Psoas muscle (tissue), 8 donors: ENCODE measurements around the gene MAP10. TPM values are rescaled to one million over a fixed set of nuclear protein-coding genes. Genes with fewer than 3 reads are reported as not detected.

Experiments used
- ATAC-seq, 4 donors: fragments of 200-7000 bp; cut with Tn5 transposase; one replicate each; pipeline ENCODE4 v1.9.1; 2020; ENCODE audit warnings: moderate library complexity in 3 of 4, mild to moderate bottlenecking in 2 of 4
- DNase-seq, 2 donors: peaks; one replicate each; pipeline ENCODE4 v3.0.0-alpha.2; 2020
- H3K27ac ChIP-seq: fragments of 200-600 bp; one replicate; pipeline ENCODE4 v1.8.0; 2022
- H3K27me3 ChIP-seq, 3 donors: fragments of 200-600 bp in 1 of 3; one replicate each; pipeline versions ENCODE4 v1.6.1 to v1.8.0; 2013 to 2022; ENCODE audit warnings: low read length in 2 of 3, mild to moderate bottlenecking in 2 of 3, moderate library complexity in 1 of 3; ENCODE audit not compliant: insufficient read depth in 3 of 3
- H3K36me3 ChIP-seq, 2 donors: fragments of 200-600 bp in 1 of 2; one replicate each; pipeline versions ENCODE4 v1.6.1 to v1.8.0; 2013 to 2022; ENCODE audit warnings: low read depth in 1 of 2, mild to moderate bottlenecking in 1 of 2, moderate library complexity in 1 of 2; ENCODE audit not compliant: insufficient read depth in 1 of 2
- H3K4me1 ChIP-seq: fragments of 200-600 bp; one replicate; pipeline ENCODE4 v1.8.0; 2022
- H3K4me3 ChIP-seq: fragments of 200-600 bp; one replicate; pipeline ENCODE4 v1.8.0; 2022; ENCODE audit warnings: mild to moderate bottlenecking
- H3K9me3 ChIP-seq: fragments of 200-600 bp; one replicate; pipeline ENCODE4 v1.8.0; 2022
- CTCF ChIP-seq: fragments of 200-600 bp; IDR thresholded peaks from one replicate; pipeline ENCODE4 v1.8.0; 2022; ENCODE audit warnings: antibody characterized with exemption
- WGBS, 3 donors: extraction: QIAGEN DNeasy Blood & Tissue Kit; methylation state at CpG; one replicate each; pipeline versions ENCODE4 v1.1.6 to v1.1.7; 2013; 5-methylcytosine and 5-hydroxymethylcytosine counted together
- intact Hi-C, 2 donors: fragments of 100-400 bp; cut with DNase I; formaldehyde crosslinking; loops; one replicate each; pipeline versions ENCODE4 v1.11.0 to v1.14.2; 2022
- polyA plus RNA-seq, 3 donors: library from polyadenylated mRNA; stranded (reverse); fragments of 200-250 nt; gene quantifications; one replicate each; pipeline ENCODE4 v1.2.3, GENCODE V29; 2013
- total RNA-seq, 4 donors: library from RNA; stranded (reverse); fragmentation: NEBNext Ultra II Directional in 2 of 4; extraction: Animal tissue kit (Norgen Biotek cat#: 25700) in 2 of 4; gene quantifications; one replicate each; pipeline versions ENCODE4 v1.2.1 to v1.2.4, GENCODE V29; 2021 to 2023
- donor health status: healthy with polysubstance abuse.
- donor health status: DM: no; HTN: no; CAD: no; lungs with moderate emphysema.
- donor health status: Bipolar disorder and iron deficiency.
- donor health status: healthy.
- donor health status: DM: yes; HTN: yes; CAD: no.
- donor health status: DM: no; HTN: no; CAD: no.
- donor health status: DM: no; HTN: no; CAD: no.
- donor health status: DM: yes; HTN: yes; CAD: no.

MAP10 gene
- total and polyA plus RNA-seq, 7 donors: 0.84 to 4.0 (median 2.1) TPM

GRCh38 chr1:232845406-232845955, 40.3 kb downstream of the MAP10 start:
- no peak overlapping the region for H3K4me3 ChIP-seq
- H3K27ac ChIP-seq: no peak overlapping the region
- H3K36me3 ChIP-seq: no peaks in the 10 kb centered on the region
- no peaks in the 10 kb centered on the region for H3K27me3 ChIP-seq
- H3K9me3 ChIP-seq: no peaks in the 10 kb centered on the region
- 58 to 61% (median 60%) methylated on average over 6 of the region's 6 CpGs for WGBS, 3 donors
- no peak for TF ChIP-seq CTCF
- DNase-seq: no peak
- no peaks in the 10 kb centered on the region for H3K4me1 ChIP-seq
- intact Hi-C loops: no loop called here
- no peak for ATAC-seq

- no peak for TF ChIP-seq CTCF
- Histone ChIP-seq H3K36me3 (no peaks in the 10 kb centered on the region), H3K4me3 (no peak overlapping the region), H3K27me3 (no peaks in the 10 kb centered on the region), H3K4me1 (peaks cover 18% of the 10 kb centered on the region), H3K9me3 (no peaks in the 10 kb centered on the region), H3K27ac (peak overlapping the region; percentile 23)
- peak in 3 of 4 donors; percentile 43 to 74 (median 72) for ATAC-seq
- WGBS, 3 donors: 21 to 33% (median 25%) methylated on average over 5 of the region's 5 CpGs
- DNase-seq: no peak
- intact Hi-C loops: no loop called here
Observed at GRCh38 chr1:232851532-232851931, 46.3 kb downstream of the MAP10 start.

GRCh38 chr1:232853994-232854797, 49.0 kb downstream of the MAP10 start:
- Histone ChIP-seq H3K27ac (no peak overlapping the region), H3K27me3 (no peaks in the 10 kb centered on the region), H3K4me1 (peaks cover 18% of the 10 kb centered on the region), H3K4me3 (no peak overlapping the region), H3K9me3 (no peaks in the 10 kb centered on the region), H3K36me3 (no peaks in the 10 kb centered on the region)
- no peak for TF ChIP-seq CTCF
- intact Hi-C loops: no loop called here
- DNase-seq (no peak), ATAC-seq (no peak)
- whole genome bisulfite sequencing, 3 donors: 44 to 59% (median 46%) methylated on average over 7 of the region's 7 CpGs

GRCh38 chr1:232854798-232855159, 49.6 kb downstream of the MAP10 start:
- 75 to 80% (median 78%) methylated on average over 2 of the region's 2 CpGs for WGBS, 3 donors

More at GRCh38 chr1:232854798-232855159, 49.6 kb downstream of the MAP10 start:
- Histone ChIP-seq H3K4me1 (peaks cover 18% of the 10 kb centered on the region), H3K9me3 (no peaks in the 10 kb centered on the region), H3K27me3 (no peaks in the 10 kb centered on the region), H3K36me3 (no peaks in the 10 kb centered on the region), H3K4me3 (no peak overlapping the region), H3K27ac (no peak overlapping the region)
- DNase-seq (no peak), ATAC-seq (no peak)
- TF ChIP-seq CTCF: no peak
- intact Hi-C loops: no loop called here
